ENCODE results near the gene CST9L. TPM values are rescaled to one million over a fixed set of nuclear protein-coding genes. Genes with fewer than 3 reads are reported as not detected.

The CST9L gene, protein sequence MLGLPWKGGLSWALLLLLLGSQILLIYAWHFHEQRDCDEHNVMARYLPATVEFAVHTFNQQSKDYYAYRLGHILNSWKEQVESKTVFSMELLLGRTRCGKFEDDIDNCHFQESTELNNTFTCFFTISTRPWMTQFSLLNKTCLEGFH
- not detected for total RNA-seq

DNA sequence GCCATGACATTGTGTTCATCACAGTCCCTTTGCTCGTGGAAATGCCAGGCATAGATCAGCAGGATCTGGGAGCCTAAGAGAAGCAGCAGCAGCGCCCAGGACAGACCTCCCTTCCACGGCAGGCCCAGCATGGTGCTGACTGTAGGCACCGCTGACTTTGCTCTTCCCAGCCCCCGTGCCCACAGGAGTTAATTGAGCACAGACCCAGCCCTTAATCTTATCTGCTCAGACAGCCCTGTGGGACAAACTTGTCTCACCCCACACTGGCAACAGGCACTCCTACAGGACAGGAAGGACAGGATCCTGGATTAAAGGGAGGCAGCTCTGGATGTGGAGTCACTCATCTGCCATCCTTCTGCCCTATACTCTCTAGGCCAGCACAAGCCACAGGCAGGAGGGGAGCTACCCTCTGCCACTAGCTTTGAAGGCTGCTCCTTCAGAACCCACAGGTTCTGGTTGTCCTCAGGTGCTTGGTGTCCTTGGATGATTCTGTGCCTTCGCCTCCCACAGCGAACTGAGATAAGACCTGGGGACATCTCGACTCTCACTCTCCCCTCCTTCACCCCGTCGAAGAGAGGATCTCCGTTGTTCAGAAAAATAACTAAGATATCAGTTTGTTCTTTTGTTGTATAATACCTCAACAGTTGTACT, at the start of gene CST9L:
Gene CST9L, minus strand, starts transcription at position 165 of the 651 bp plus-strand sequence. Its CDS starts 34 bp downstream, at position 131.
- no peak for DNase-seq

- no peak for DNase-seq
Measured at GRCh38 chr20:23614163-23614562, 45.9 kb upstream of the CST9L start.

- DNase-seq: no peak
Measured at GRCh38 chr20:23613676-23614075, 45.4 kb upstream of the CST9L start.

DNA sequence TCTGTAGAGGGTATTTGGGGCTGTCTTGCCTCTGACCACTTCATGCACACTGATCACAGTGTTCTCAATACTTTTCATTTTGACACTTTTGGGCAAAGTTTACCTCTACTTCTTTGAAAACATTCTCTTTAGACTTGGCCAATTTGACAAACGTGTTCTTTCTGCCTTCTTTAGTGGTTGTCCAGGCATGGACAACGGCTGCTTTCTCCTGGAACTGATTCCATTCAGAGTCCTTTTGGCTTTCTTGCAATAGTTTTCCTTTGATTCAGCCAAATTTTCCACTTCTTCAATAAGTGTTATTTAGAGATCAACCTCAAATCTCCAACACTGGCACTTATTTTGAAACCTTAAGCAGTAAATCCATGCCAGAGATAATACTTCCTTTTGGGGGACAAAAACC, 44.1 kb upstream of the CST9L start:
- DNase-seq: no peak

DNA sequence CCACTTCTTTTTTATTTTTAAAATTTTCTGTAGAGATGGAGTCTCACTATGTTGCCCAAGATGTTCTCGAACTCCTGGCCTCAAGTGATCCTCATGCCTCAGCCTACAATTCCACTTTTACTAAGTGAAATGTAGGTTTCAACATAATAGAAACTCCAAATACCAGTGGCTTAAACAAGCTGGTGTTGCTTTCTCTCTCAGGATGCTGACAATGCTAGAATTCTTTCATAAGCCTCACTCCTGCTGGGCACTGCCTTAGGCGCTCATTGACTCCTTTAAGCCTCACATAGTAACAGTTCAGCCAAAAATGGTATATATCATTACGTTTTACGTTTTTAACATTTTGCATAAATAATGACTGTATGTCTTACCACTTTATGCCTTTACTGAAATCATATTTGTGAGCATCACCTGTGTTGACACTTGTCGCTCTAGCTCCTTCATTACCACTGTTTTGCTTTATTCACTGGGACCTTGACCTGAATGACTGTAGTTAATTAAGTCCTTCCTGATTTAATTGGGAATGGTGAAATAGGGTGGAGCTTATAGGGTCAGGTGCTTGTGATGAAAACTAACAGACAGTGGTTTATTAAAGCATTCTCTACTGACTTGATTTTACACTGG, 41.3 kb upstream of the CST9L start:
- no peak for DNase-seq

DNA sequence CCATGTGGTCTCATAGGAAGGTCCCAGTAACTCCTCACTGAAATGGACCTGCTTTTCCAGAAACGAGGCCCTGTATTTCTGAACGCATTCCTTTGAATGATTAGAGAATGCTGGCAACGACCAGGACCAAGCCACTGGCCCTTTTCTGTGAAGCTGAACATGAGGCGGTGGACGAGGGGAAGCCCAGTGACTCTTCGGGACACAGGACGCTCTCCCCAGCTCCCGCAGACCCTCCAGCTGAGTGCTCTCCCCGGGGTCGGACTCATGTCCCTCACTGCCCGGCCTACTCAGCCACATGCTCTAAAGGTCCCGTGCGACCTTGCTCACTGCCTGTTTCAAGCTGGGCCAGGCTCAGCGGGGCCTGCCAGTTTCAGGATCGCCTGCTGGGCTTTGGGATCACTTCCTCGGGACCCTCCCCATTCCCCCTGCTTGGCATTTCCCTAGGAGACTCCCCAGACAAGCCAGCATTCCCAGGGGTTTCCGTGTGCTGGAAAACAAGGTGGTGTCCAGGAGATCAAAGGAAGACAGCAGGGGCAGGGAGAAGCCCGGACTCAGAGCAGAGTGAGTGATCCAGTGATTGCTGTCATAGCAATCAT, 40.1 kb upstream of the CST9L start:
- DNase-seq: no peak

GRCh38 chr20:23607497-23608245, 39.4 kb upstream of the CST9L start:
- no peak for DNase-seq

- DNase-seq: peak; percentile 33
Measured at GRCh38 chr20:23606652-23607049, 38.4 kb upstream of the CST9L start.

- DNase-seq: no peak
Measured at GRCh38 chr20:23605867-23606651, 37.8 kb upstream of the CST9L start, which contains the start of gene CST9. Gene CST9, minus strand, starts transcription at chr20:23605917. Its CDS starts 53 bp downstream, at chr20:23605864.

- no peak for DNase-seq
Measured at GRCh38 chr20:23604306-23604705, 36.0 kb upstream of the CST9L start.

- DNase-seq: no peak
Measured at GRCh38 chr20:23603321-23603720, 35.0 kb upstream of the CST9L start.

- no peak for DNase-seq
Measured at GRCh38 chr20:23602699-23603098, 34.4 kb upstream of the CST9L start.

- no peak for DNase-seq
Measured at GRCh38 chr20:23602241-23602640, 34.0 kb upstream of the CST9L start.

GRCh38 chr20:23601715-23602114, 33.4 kb upstream of the CST9L start:
- no peak for DNase-seq

DNA sequence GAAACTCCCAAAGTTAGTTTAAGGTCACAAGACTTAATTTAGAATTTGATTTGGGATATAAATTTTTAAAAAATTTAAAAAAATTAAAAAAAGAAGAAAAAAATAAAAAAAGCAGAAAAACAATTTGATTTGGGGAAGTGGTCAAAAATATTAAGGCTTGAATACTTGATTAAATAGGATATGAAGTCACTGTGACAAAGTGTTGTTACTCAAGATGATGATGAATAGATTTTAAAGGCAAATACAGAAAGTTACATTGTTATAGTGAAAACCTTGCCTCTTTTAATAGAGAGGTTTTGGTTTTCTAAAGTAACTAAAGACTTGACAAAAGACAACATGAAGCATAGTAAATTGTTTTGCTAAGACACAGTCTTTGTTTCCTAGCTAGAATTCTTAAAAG, 30.2 kb upstream of the CST9L start:
- no peak for DNase-seq

DNA sequence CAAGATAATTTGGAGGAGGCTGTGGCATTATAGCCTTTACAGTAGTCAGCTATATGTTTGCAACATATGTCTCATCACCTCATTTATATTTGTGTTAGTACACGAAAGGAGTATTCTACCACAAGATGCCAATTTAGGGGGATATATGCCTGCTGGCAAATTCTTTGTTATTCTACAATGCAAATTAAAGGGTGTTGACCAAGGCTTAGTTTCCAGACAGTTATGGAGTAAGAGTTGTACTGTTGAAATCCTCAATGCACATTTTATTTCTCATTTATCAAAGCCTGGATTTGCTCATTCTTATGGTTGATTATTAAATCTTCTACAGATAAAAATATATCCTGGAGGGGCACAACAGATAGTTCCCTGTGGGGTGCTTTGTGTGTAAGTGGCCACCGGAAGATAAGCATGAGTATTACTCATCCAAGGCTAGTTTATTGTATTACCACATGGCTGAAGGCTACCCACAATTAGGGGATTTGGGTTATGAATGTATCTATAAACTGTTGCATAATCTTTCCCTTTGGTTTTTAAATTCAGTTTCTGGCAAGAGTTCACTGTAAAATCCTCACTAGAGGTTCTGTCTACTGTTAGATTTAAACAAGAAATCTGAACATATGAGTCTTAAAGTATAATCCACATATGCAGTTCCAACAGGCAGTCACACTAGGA, 28.4 kb upstream of the CST9L start:
- DNase-seq: no peak

DNA sequence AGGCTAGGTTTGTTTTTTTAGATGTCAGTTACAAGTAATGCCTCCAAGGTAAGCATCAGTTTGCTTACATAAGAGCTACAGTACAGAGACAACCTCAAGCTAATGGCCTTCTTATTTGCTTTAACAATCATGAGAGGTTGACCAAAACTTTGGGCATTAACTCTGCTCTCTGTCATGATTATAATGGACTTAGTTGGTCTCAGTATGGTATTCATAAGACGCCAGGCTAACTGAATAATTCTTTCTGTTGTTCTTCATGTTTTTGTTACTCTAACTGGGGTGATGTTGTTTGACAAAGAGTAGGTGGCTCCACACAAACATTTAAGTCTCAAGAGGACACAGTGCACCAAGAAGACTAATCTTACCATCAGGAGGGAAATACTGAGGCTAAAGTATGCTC, 27.7 kb upstream of the CST9L start:
- DNase-seq: no peak

DNA sequence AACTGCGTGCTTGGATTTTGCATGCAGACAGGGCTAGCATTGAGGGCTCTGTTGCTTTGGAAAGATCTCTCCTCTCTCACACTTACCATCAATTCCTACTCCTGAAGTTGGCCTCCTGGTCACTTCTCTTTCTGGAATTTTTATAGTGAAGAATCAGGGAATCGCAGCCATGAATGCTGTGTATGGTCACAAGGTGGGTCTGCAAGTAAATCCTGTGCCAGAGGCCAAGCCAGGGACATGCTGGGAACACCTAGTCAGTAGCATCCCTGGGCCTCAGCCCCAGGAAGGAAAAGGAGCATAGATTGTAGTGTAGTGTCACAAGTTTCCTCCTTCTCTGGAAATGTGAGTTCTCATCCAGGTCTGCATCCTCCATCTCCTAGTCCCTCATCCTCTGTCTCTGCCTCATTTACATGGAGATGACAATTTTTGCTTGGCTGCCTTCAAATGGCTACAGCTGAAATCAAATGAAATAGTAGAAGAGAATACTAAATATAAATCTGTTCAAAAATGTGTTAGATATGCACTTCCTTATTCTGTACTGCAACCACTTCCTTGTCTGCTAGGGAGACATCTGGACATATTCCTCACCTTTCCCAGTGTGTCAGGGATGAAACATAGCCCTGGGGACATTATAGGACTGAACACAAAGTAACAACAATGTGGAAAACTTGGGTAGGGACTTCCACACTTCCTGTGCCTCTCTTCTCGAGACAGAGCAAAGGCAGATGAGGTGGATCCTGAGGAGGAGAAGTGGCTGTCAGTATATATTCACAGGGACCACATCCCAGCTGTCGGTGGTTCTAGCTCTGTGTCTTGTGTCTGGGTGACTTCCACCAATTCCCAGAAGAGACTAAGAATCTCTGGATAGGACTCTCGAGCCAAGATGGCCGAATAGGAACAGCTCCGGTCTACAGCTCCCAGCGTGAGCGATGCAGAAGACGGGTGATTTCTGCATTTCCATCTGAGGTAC, 20.4 kb upstream of the CST9L start:
- DNase-seq: no peak

GRCh38 chr20:23587631-23588030, 19.3 kb upstream of the CST9L start:
- DNase-seq: no peak

DNA sequence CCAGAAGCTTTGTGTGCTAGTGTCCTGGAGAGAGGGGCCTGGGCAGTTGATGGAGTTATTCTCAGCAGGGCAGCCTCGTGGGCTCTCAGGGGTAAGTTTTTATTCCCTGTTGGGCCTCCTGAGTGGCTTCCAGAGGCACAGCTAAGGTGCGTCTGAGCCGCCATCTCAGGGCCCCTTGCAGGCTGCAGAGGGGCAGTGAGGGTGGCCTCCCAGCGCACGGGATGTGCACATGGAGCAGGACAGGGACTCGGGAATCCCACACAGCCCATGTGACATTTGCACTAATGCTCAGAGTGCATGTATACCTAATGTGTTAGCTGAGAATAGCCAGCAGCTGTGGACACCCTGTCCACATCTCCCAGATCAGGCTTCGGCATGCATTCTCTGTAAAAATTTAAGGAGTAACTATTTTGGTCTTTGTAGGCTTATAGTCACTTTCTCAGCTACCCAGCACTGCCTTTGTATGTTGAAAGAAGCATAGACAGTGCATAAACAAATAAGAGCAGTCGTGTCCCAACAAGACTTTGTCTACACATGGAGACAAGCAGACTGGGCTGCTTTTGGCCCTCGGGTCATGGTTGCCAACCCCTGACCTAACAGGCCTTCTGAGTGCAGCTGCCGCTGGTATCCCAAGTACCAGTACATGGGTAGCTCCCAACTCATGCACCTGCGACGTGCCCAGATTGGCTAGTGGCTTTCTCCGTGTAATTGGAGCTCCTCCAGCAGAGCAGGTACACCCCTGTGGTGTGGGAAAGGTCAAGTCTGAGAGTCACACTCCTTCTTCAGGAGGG, 18.6 kb upstream of the CST9L start:
- no peak for DNase-seq

Measured in effector CD4-positive, alpha-beta T cell (primary cell).